Smooth muscle cell (in vitro differentiated cells): ENCODE data around the gene WDFY2. TPM values are rescaled to one million over a fixed set of nuclear protein-coding genes. Genes with fewer than 3 reads are reported as not detected.

Experiments
- DNase-seq: peaks from one replicate; lab custom pipeline; 2025; ENCODE audit not compliant: unreplicated experiment; lab: John Stamatoyannopoulos, UW
- H2AFZ ChIP-seq: fragments of 200-600 bp; sonication (generic); 2 replicates; pipeline ENCODE4 v1.6.0; 2016; ENCODE audit warnings: antibody characterized with exemption, low read depth, mild to moderate bottlenecking
- H3F3A ChIP-seq: fragments of 200-600 bp; sonication (generic); 2 replicates; pipeline ENCODE4 v1.6.0; 2017; ENCODE audit warnings: antibody characterized with exemption, low read depth
- H3K27ac ChIP-seq: fragments of 200-600 bp; sonication (generic); 2 replicates; pipeline ENCODE4 v1.5.1; 2016; ENCODE audit warnings: low read depth, mild to moderate bottlenecking
- H3K27me3 ChIP-seq: fragments of 200-600 bp; sonication (generic); 2 replicates; pipeline ENCODE4 v1.6.1; 2016; ENCODE audit warnings: low read depth, mild to moderate bottlenecking
- H3K36me3 ChIP-seq: fragments of 200-600 bp; sonication (generic); 2 replicates; pipeline ENCODE4 v1.5.1; 2016; ENCODE audit warnings: low read depth
- H3K4me1 ChIP-seq: fragments of 200-600 bp; sonication (generic); 2 replicates; pipeline ENCODE4 v1.5.1; 2016; ENCODE audit warnings: low read depth
- H3K4me2 ChIP-seq: fragments of 200-600 bp; sonication (generic); 2 replicates; pipeline ENCODE4 v1.6.0; 2016; ENCODE audit warnings: mild to moderate bottlenecking
- H3K4me3 ChIP-seq: fragments of 200-600 bp; sonication (generic); 2 replicates; pipeline ENCODE4 v1.5.1; 2016; ENCODE audit warnings: mild to moderate bottlenecking
- H3K79me2 ChIP-seq: fragments of 200-600 bp; sonication (generic); 2 replicates; pipeline ENCODE4 v1.6.0; 2016; ENCODE audit warnings: low read depth, mild to moderate bottlenecking
- H3K9ac ChIP-seq: fragments of 200-600 bp; sonication (generic); 2 replicates; pipeline ENCODE4 v1.6.0; 2016; ENCODE audit warnings: low read depth
- H3K9me3 ChIP-seq: fragments of 200-600 bp; sonication (generic); replicated peaks from 2 replicates; pipeline ENCODE4 v1.5.1; 2016; ENCODE audit warnings: low read depth
- H4K20me1 ChIP-seq: fragments of 200-600 bp; sonication (generic); 2 replicates; pipeline ENCODE4 v1.6.0; 2016; ENCODE audit warnings: low read depth
- WGBS: methylation state at CpG from one replicate; pipeline ENCODE4 v1.1.7; 2016; ENCODE audit warnings: low lambda C conversion rate; 5-methylcytosine and 5-hydroxymethylcytosine counted together
- polyA plus RNA-seq: library from polyadenylated mRNA; unstranded; fragments of >200 nt; fragmentation: Nextera tagmentation; extraction: Ambion mirVana; gene quantifications from 2 replicates; pipeline ENCODE4 v1.2.1, GENCODE V29; 2016
- total RNA-seq: library from RNA; depleted of rRNA; stranded (reverse); fragments of >200 nt; gene quantifications from 2 replicates; pipeline ENCODE4 v1.2.3, GENCODE V29; 2014
- TF ChIP-seq, protein P1 (sequence below): fragments of 200-600 bp; sonication (generic); IDR thresholded peaks from 2 replicates; pipeline ENCODE4 v1.5.1; 2017; ENCODE audit warnings: borderline replicate concordance, mild to moderate bottlenecking, antibody characterized with exemption; ENCODE audit not compliant: insufficient read depth, poor library complexity, severe bottlenecking

The WDFY2 gene
- total and polyA plus RNA-seq, 2 experiments from 2014 or later, result 6.6 to 13.7 TPM

DNA sequence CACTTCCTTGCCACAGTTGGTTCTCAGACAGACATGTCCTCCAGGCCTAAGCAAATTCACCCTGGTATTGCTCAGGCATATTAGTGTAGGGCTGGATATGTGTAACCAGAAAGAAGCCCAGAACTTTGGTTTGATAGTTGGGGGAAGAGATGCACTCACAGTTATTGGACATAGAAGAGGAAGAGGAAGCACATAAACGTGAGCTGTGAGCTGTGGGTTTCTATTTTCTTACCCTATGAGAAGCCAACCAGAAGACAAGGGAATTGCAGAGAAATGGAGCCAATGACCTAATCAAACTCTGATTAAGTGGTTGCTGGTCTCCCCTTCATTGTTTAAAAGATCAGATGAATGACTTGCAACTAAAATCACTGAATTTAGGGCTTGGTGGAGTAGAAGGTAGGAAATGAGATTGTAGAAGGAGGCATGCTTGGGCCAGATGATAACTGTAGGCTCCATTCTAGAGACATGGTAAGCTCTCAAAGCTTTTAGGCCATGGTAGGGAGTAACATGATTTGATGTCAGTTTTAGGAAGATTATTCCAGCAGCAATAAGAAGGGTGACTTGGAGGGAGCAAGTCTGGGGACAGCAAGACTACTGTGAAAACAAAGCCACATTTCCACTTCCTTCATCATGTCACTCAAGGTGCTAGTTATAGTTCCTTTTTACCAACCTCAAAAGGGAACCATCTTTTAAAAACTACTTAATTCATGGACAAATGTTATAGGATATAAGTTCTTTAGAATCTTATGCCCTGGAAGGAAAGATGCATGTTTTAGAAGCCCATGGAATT, 24.1 kb upstream of the WDFY2 start:
- H3K4me1 ChIP-seq, result no peaks in the 10 kb centered on the region
- H3F3A ChIP-seq, result peaks cover 13% of the 10 kb centered on the region
- H3K9me3 ChIP-seq, result no peaks in the 10 kb centered on the region
- H3K27ac ChIP-seq, result no peak overlapping the region
- H3K9ac ChIP-seq, result no peak overlapping the region
- DNase-seq, result no peak
- no peak overlapping the region for H3K4me3 ChIP-seq
- H3K4me2 ChIP-seq, result no peak overlapping the region
- no peak overlapping the region for H2AFZ ChIP-seq
- 88% methylated on average over 1 of the region's 1 CpG for WGBS
- no peaks in the 10 kb centered on the region for H3K36me3 ChIP-seq
- no peaks in the 10 kb centered on the region for H3K79me2 ChIP-seq
- TF ChIP-seq, protein P1, sequence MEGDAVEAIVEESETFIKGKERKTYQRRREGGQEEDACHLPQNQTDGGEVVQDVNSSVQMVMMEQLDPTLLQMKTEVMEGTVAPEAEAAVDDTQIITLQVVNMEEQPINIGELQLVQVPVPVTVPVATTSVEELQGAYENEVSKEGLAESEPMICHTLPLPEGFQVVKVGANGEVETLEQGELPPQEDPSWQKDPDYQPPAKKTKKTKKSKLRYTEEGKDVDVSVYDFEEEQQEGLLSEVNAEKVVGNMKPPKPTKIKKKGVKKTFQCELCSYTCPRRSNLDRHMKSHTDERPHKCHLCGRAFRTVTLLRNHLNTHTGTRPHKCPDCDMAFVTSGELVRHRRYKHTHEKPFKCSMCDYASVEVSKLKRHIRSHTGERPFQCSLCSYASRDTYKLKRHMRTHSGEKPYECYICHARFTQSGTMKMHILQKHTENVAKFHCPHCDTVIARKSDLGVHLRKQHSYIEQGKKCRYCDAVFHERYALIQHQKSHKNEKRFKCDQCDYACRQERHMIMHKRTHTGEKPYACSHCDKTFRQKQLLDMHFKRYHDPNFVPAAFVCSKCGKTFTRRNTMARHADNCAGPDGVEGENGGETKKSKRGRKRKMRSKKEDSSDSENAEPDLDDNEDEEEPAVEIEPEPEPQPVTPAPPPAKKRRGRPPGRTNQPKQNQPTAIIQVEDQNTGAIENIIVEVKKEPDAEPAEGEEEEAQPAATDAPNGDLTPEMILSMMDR, result no peak
- H4K20me1 ChIP-seq, result no peaks in the 10 kb centered on the region
- no peaks in the 10 kb centered on the region for H3K27me3 ChIP-seq

DNA sequence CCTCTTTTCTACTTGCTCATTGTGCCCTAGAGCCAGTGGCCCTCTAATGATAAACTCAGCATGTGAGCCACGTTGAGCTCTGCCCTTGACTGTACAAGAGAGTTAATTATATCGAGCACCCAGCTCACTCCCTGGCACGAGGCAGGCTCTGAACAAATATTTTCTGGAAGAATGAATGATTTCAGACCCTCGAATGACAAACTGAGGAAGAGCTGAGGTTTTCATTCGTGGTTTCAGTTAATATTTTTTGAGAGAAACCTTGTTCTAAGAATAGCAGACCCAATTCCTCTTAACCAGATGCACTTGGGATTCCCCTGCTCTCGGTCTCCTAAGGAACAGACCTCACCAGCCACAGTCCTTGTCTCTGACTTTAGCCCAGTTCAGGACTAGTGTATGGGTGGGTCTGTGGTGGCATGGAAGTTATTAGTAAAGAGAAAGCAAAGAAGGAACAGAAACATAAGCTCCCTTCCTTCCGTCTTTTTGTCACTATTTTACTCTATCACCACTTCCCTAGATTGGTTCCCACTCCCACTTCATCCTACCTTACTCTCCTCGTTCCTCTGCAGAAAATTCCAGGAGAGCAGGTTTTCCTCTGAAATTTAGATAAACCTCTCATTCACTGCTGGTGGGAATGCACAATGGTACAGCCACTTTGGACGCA, 22.1 kb upstream of the WDFY2 start:
- no peaks in the 10 kb centered on the region for H3K79me2 ChIP-seq
- no peaks in the 10 kb centered on the region for H3K27me3 ChIP-seq
- H3K4me2 ChIP-seq, result no peak overlapping the region
- H3K9me3 ChIP-seq, result no peaks in the 10 kb centered on the region
- H3K4me3 ChIP-seq, result no peak overlapping the region
- no peaks in the 10 kb centered on the region for H3K4me1 ChIP-seq
- DNase-seq, result no peak
- WGBS, result 85% methylated on average over 9 of the region's 9 CpGs
- peaks cover 9% of the 10 kb centered on the region for H3F3A ChIP-seq
- no peaks in the 10 kb centered on the region for H4K20me1 ChIP-seq
- no peak overlapping the region for H3K27ac ChIP-seq
- no peak overlapping the region for H2AFZ ChIP-seq
- no peaks in the 10 kb centered on the region for H3K36me3 ChIP-seq
- H3K9ac ChIP-seq, result no peak overlapping the region
- TF ChIP-seq, protein P1, result no peak

GRCh38 chr13:51564252-51564651, 20.0 kb upstream of the WDFY2 start:
- DNase-seq, result no peak
- H3K4me2 ChIP-seq, result no peak overlapping the region
- TF ChIP-seq, protein P1, result no peak
- no peaks in the 10 kb centered on the region for H3K79me2 ChIP-seq
- no peaks in the 10 kb centered on the region for H3K4me1 ChIP-seq
- no peaks in the 10 kb centered on the region for H3K9me3 ChIP-seq
- H3K27ac ChIP-seq, result no peak overlapping the region
- no peak overlapping the region for H3K9ac ChIP-seq
- no peak overlapping the region for H3K4me3 ChIP-seq
- H4K20me1 ChIP-seq, result no peaks in the 10 kb centered on the region
- no peak overlapping the region for H2AFZ ChIP-seq
- H3K27me3 ChIP-seq, result no peaks in the 10 kb centered on the region
- WGBS, result 94% methylated on average over 3 of the region's 3 CpGs
- no peaks in the 10 kb centered on the region for H3F3A ChIP-seq
- H3K36me3 ChIP-seq, result no peaks in the 10 kb centered on the region
